Astrocyte (in vitro differentiated cells and primary cell): ENCODE measurements around the gene USF3. TPM values are rescaled to one million over a fixed set of nuclear protein-coding genes. Genes with fewer than 3 reads are reported as not detected.

Experiments used
- DNase-seq: peaks from one replicate; pipeline ENCODE4 v3.0.0-alpha.2; 2010; ENCODE audit warnings: low read depth
- FAIRE-seq: peaks from 2 replicates; lab custom pipeline; 2011; peaks lifted over from hg19 to GRCh38; lab: Jason Lieb, UNC
- H2AFZ ChIP-seq: 2 replicates; pipeline ENCODE4 v1.6.0; 2012; ENCODE audit warnings: low read depth, low read length, inconsistent platforms
- H3K27ac ChIP-seq: 2 replicates; pipeline ENCODE4 v1.5.1; 2011; ENCODE audit warnings: low read depth, low read length, inconsistent platforms
- H3K27me3 ChIP-seq: 2 replicates; pipeline ENCODE4 v1.6.0; 2011; ENCODE audit warnings: low read length, inconsistent platforms; ENCODE audit not compliant: insufficient read depth
- H3K36me3 ChIP-seq: 2 replicates; pipeline ENCODE4 v1.5.1; 2011; ENCODE audit warnings: low read length, inconsistent platforms; ENCODE audit not compliant: insufficient read depth
- H3K4me1 ChIP-seq: 2 replicates; pipeline ENCODE4 v1.5.1; 2011; ENCODE audit warnings: low read length, inconsistent platforms; ENCODE audit not compliant: insufficient read depth
- H3K4me2 ChIP-seq: 2 replicates; pipeline ENCODE4 v1.6.0; 2012; ENCODE audit warnings: low read length, inconsistent platforms
- H3K4me3 ChIP-seq: 2 replicates; pipeline ENCODE4 v1.5.1; 2011; ENCODE audit warnings: low read depth, mild to moderate bottlenecking, low read length, inconsistent platforms; ENCODE audit not compliant: insufficient read depth
- H3K79me2 ChIP-seq: 2 replicates; pipeline ENCODE4 v1.6.0; 2012; ENCODE audit warnings: mild to moderate bottlenecking, low read length, inconsistent platforms; ENCODE audit not compliant: insufficient read depth
- H3K9ac ChIP-seq: 2 replicates; pipeline ENCODE4 v1.6.0; 2012; ENCODE audit warnings: mild to moderate bottlenecking, low read length, inconsistent platforms
- H3K9me3 ChIP-seq: 2 replicates; pipeline ENCODE4 v1.5.1; 2012; ENCODE audit warnings: low read depth, mild to moderate bottlenecking, low read length, inconsistent platforms; ENCODE audit not compliant: insufficient read depth
- H4K20me1 ChIP-seq: 2 replicates; pipeline ENCODE4 v1.6.0; 2012; ENCODE audit warnings: low read length, inconsistent platforms; ENCODE audit not compliant: insufficient read depth
- H3K27ac Mint-ChIP-seq: one replicate; pipeline ENCODE4 v1.8.0; 2021; ENCODE audit warnings: mild to moderate bottlenecking, mixed read lengths; ENCODE audit not compliant: unreplicated experiment
- H3K27me3 Mint-ChIP-seq: one replicate; pipeline ENCODE4 v1.8.0; 2021; ENCODE audit warnings: low read depth, mixed read lengths; ENCODE audit not compliant: unreplicated experiment
- H3K36me3 Mint-ChIP-seq: one replicate; pipeline ENCODE4 v1.8.0; 2021; ENCODE audit warnings: low read depth, mixed read lengths; ENCODE audit not compliant: unreplicated experiment
- H3K4me1 Mint-ChIP-seq: one replicate; pipeline ENCODE4 v1.8.0; 2021; ENCODE audit warnings: low read depth, mixed read lengths; ENCODE audit not compliant: unreplicated experiment
- H3K4me3 Mint-ChIP-seq: one replicate; pipeline ENCODE4 v1.8.0; 2021; ENCODE audit warnings: mild to moderate bottlenecking, moderate library complexity, mixed read lengths; ENCODE audit not compliant: unreplicated experiment
- H3K9me3 Mint-ChIP-seq: one replicate; pipeline ENCODE4 v1.8.0; 2021; ENCODE audit warnings: mild to moderate bottlenecking, mixed read lengths; ENCODE audit not compliant: unreplicated experiment
- CTCF ChIP-seq: IDR thresholded peaks from 2 replicates; pipeline ENCODE4 v1.5.1; 2011; ENCODE audit warnings: low read depth, mild to moderate bottlenecking, inconsistent platforms, low read length, moderate library complexity; ENCODE audit not compliant: insufficient read depth
- EZH2 ChIP-seq: IDR thresholded peaks from 2 replicates; pipeline ENCODE4 v1.6.1; 2012; ENCODE audit warnings: mild to moderate bottlenecking, low read length, inconsistent platforms; ENCODE audit not compliant: insufficient read depth
- total RNA-seq: library from RNA; stranded (reverse); gene quantifications from 2 replicates; pipeline ENCODE4 v1.2.1, GENCODE V29; 2021

The USF3 gene
- total RNA-seq, 1 donor from 2014 or later = 11.8 TPM

GRCh38 chr3:113601240-113601639, 95.2 kb downstream of the USF3 start:
- no peak overlapping the region for H2AFZ ChIP-seq

GRCh38 chr3:113600418-113601182, 95.8 kb downstream of the USF3 start:
- Histone ChIP-seq H3K79me2 (no peaks in the 10 kb centered on the region), H3K4me3 (no peak overlapping the region), H2AFZ (no peak overlapping the region), H3K27me3 (no peaks in the 10 kb centered on the region), H3K27ac (no peak overlapping the region), H3K4me2 (no peak overlapping the region), H3K9me3 (no peaks in the 10 kb centered on the region), H3K9ac (no peak overlapping the region), H3K4me1 (no peaks in the 10 kb centered on the region), H4K20me1 (no peaks in the 10 kb centered on the region), H3K36me3 (no peaks in the 10 kb centered on the region)
- no peaks in the 10 kb centered on the region for H3K4me1 Mint-ChIP-seq
- H3K4me3 Mint-ChIP-seq = no peak overlapping the region
- H3K9me3 Mint-ChIP-seq = no peaks in the 10 kb centered on the region
- H3K27me3 Mint-ChIP-seq = no peaks in the 10 kb centered on the region
- DNase-seq (no peak), FAIRE-seq (no peak)
- no peak for TF ChIP-seq EZH2
- no peak for TF ChIP-seq CTCF
- no peak overlapping the region for H3K27ac Mint-ChIP-seq
- H3K36me3 Mint-ChIP-seq = no peaks in the 10 kb centered on the region

More at GRCh38 chr3:113601240-113601639, 95.2 kb downstream of the USF3 start:
- H3K27ac Mint-ChIP-seq = no peak overlapping the region
- H3K9me3 Mint-ChIP-seq = no peaks in the 10 kb centered on the region
- H3K36me3 Mint-ChIP-seq = no peaks in the 10 kb centered on the region
- no peak for DNase-seq
- H3K4me3 Mint-ChIP-seq = no peak overlapping the region
- Histone ChIP-seq H3K9ac (no peak overlapping the region), H3K4me3 (no peak overlapping the region), H3K4me2 (no peak overlapping the region), H3K9me3 (no peaks in the 10 kb centered on the region), H3K27me3 (no peaks in the 10 kb centered on the region), H3K36me3 (no peaks in the 10 kb centered on the region), H4K20me1 (no peaks in the 10 kb centered on the region), H3K27ac (no peak overlapping the region), H3K4me1 (no peaks in the 10 kb centered on the region), H3K79me2 (no peaks in the 10 kb centered on the region)
- no peak for FAIRE-seq
- TF ChIP-seq EZH2 (no peak), CTCF (no peak)
- H3K27me3 Mint-ChIP-seq = no peaks in the 10 kb centered on the region
- H3K4me1 Mint-ChIP-seq = no peaks in the 10 kb centered on the region

Other genes with a start within 250 kb of the USF3 start
- gene SPICE1, start 181.5 kb downstream of the USF3 start, total RNA-seq = 18.4 and 19.0 TPM in 2 replicates
- not detected in 2 replicates for gene SIDT1, start 164.1 kb downstream of the USF3 start, total RNA-seq
- gene NAA50, start 49.6 kb upstream of the USF3 start, total RNA-seq = 141 and 151 TPM in 2 replicates
- gene ATP6V1A, start 50.4 kb upstream of the USF3 start, total RNA-seq = 123 and 129 TPM in 2 replicates
- gene GRAMD1C, start 142.1 kb upstream of the USF3 start, total RNA-seq = 3.7 TPM in 2 replicates